Body of pancreas (tissue), 4 donors: ENCODE data around the gene CDC25B. TPM values are rescaled to one million over a fixed set of nuclear protein-coding genes. Genes with fewer than 3 reads are reported as not detected.

Source experiments
- ATAC-seq: fragments of 150-250 bp; one replicate; pipeline ENCODE4 v1.9.1; 2016
- DNase-seq, 4 donors: peaks; one replicate each; pipeline ENCODE4 v3.0.0-alpha.2; 2019
- H3K27ac ChIP-seq, 4 donors: fragments of 200-600 bp; sonication (generic); 1 replicate in 3 of 4; 2 replicates in 1 of 4; pipeline versions ENCODE4 v1.5.1 to v1.6.1; 2016 to 2019; ENCODE audit warnings: mild to moderate bottlenecking in 1 of 4, mixed read lengths in 1 of 4, moderate library complexity in 1 of 4
- H3K27me3 ChIP-seq, 2 donors: fragments of 200-600 bp; sonication (generic); one replicate each; pipeline ENCODE4 v1.6.0; 2016; ENCODE audit warnings: mild to moderate bottlenecking in 1 of 2
- H3K36me3 ChIP-seq, 2 donors: fragments of 200-600 bp; sonication (generic); replicated peaks in 1 of 2; 2 replicates each; pipeline ENCODE4 v1.5.1; 2016; ENCODE audit warnings: low read depth in 2 of 2; ENCODE audit not compliant: insufficient read depth in 1 of 2
- H3K4me1 ChIP-seq: fragments of 200-600 bp; sonication (generic); one replicate; pipeline ENCODE4 v1.6.0; 2016
- H3K4me3 ChIP-seq, 2 donors: fragments of 200-600 bp; sonication (generic); 1 replicate in 1 of 2; 2 replicates in 1 of 2; pipeline ENCODE4 v1.5.1; 2016 to 2019
- H3K9me3 ChIP-seq, 3 donors: fragments of 200-600 bp; sonication (generic); 1 replicate in 2 of 3; 2 replicates in 1 of 3; pipeline ENCODE4 v1.5.1; 2016
- CTCF ChIP-seq, 7 experiments: fragments of 450-650 bp in 4 of 7; fragments of 200-600 bp in 3 of 7; sonication (generic) in 3 of 7; IDR thresholded peaks; one replicate each; pipeline ENCODE4 v1.5.1; 2016 to 2019; ENCODE audit warnings: antibody characterized with exemption in 7 of 7
- POLR2A ChIP-seq, 3 donors: fragments of 450-650 bp; IDR thresholded peaks; one replicate each; pipeline ENCODE4 v1.6.1; 2016; ENCODE audit warnings: antibody characterized with exemption in 3 of 3, mild to moderate bottlenecking in 2 of 3
- WGBS, 2 donors: methylation state at CpG; one replicate each; pipeline ENCODE4 v1.1.5; 2017; 5-methylcytosine and 5-hydroxymethylcytosine counted together
- intact Hi-C: fragments of 100-400 bp; cut with DNase I; formaldehyde crosslinking; loops from one replicate; pipeline ENCODE4 v1.15.1; 2023
- total RNA-seq, 2 donors: library from RNA; depleted of rRNA; stranded (reverse); fragments of >200 nt; gene quantifications; one replicate each; pipeline ENCODE4 v1.1.0, GENCODE V29; 2016

CDC25B gene
- total RNA-seq, 2 donors from 2014 or later = 8.8 to 22.7 TPM

- Histone ChIP-seq H3K36me3 (no peaks in the 10 kb centered on the region), H3K27me3 (peaks cover 0 to 13% of the 10 kb centered on the region in 2 donors), H3K4me1 (peaks cover 32% of the 10 kb centered on the region), H3K9me3 (no peaks in the 10 kb centered on the region), H3K4me3 (no peak overlapping the region), H3K27ac (no peak overlapping the region)
- DNase-seq (peak; percentile 58 to 74 (median 70)), ATAC-seq (peak; percentile 60)
- intact Hi-C loops = no loop called here
- 43 to 57% methylated on average over 4 of the region's 4 CpGs for WGBS, 2 donors
- TF ChIP-seq CTCF (IDR thresholded peaks at IDR 0.05) (peak; percentile 41 to 69 (median 56)), POLR2A (IDR thresholded peaks at IDR 0.05) (no peak)
Observed at GRCh38 chr20:3753098-3753497, 43.0 kb upstream of the CDC25B start.

GRCh38 chr20:3753501-3754275 is 42.4 kb upstream of the CDC25B start:
- Histone ChIP-seq H3K27ac (no peak overlapping the region), H3K36me3 (no peaks in the 10 kb centered on the region), H3K4me1 (peaks cover 32% of the 10 kb centered on the region), H3K27me3 (peaks cover 0 to 13% of the 10 kb centered on the region in 2 donors), H3K9me3 (no peaks in the 10 kb centered on the region), H3K4me3 (no peak overlapping the region)
- ATAC-seq = no peak
- TF ChIP-seq CTCF (IDR thresholded peaks at IDR 0.05) (no peak), POLR2A (IDR thresholded peaks at IDR 0.05) (no peak)
- no peak for DNase-seq
- intact Hi-C loops = no loop called here
- 87 to 88% methylated on average over 17 to 25 of the region's 26 CpGs for WGBS, 2 donors

- Histone ChIP-seq H3K36me3 (no peaks in the 10 kb centered on the region), H3K4me3 (no peak overlapping the region), H3K4me1 (peaks cover 31% of the 10 kb centered on the region), H3K27ac (no peak overlapping the region), H3K27me3 (peaks cover 0 to 13% of the 10 kb centered on the region in 2 donors), H3K9me3 (no peaks in the 10 kb centered on the region)
- ATAC-seq (no peak), DNase-seq (no peak)
- intact Hi-C loops = no loop called here
- WGBS, 2 donors = 91 to 92% methylated on average over 10 to 16 of the region's 16 CpGs
- TF ChIP-seq POLR2A (IDR thresholded peaks at IDR 0.05) = no peak
- TF ChIP-seq CTCF (IDR thresholded peaks at IDR 0.05) = no peak
Observed at GRCh38 chr20:3754276-3754630, 41.9 kb upstream of the CDC25B start.

- Histone ChIP-seq H3K9me3 (no peaks in the 10 kb centered on the region), H3K4me3 (no peak overlapping the region), H3K27me3 (peaks cover 0 to 2% of the 10 kb centered on the region in 2 donors), H3K36me3 (no peaks in the 10 kb centered on the region), H3K4me1 (peaks cover 21% of the 10 kb centered on the region), H3K27ac (no peak overlapping the region)
- TF ChIP-seq CTCF (IDR thresholded peaks at IDR 0.05) (no peak), POLR2A (IDR thresholded peaks at IDR 0.05) (no peak)
- intact Hi-C loops = no loop called here
- ATAC-seq (no peak), DNase-seq (no peak)
- 76 to 100% methylated on average over 3 to 7 of the region's 7 CpGs for WGBS, 2 donors
Observed at GRCh38 chr20:3755269-3755668, 40.8 kb upstream of the CDC25B start.
